HG03342 (cell line): ENCODE data around the gene DNM3.

Experiments
- ATAC-seq: cut with Tn5 transposase; IDR thresholded peaks from one replicate; pipeline ENCODE4 v1.9.1; 2021; ENCODE audit warnings: mild to moderate bottlenecking, moderate library complexity; ENCODE audit not compliant: unreplicated experiment

DNM3 gene

GRCh38 chr1:172265905-172266304 is 424.6 kb downstream of the DNM3 start:
- ATAC-seq: no peak

- ATAC-seq: no peak
Measured at GRCh38 chr1:172266528-172267174, 425.4 kb downstream of the DNM3 start.

GRCh38 chr1:172268237-172268636 is 426.9 kb downstream of the DNM3 start:
- no peak for ATAC-seq

GRCh38 chr1:172269084-172269483 is 427.8 kb downstream of the DNM3 start:
- ATAC-seq: no peak

- ATAC-seq: no peak
Measured at GRCh38 chr1:172269644-172270043, 428.3 kb downstream of the DNM3 start.

GRCh38 chr1:172270605-172271004 is 429.3 kb downstream of the DNM3 start:
- no peak for ATAC-seq

GRCh38 chr1:172272087-172272486 is 430.8 kb downstream of the DNM3 start:
- ATAC-seq: no peak

- ATAC-seq: no peak
Measured at GRCh38 chr1:172273647-172274396, 432.5 kb downstream of the DNM3 start.

- no peak for ATAC-seq
Measured at GRCh38 chr1:172275478-172275877, 434.2 kb downstream of the DNM3 start.

GRCh38 chr1:172276120-172276818 is 435.0 kb downstream of the DNM3 start:
- no peak for ATAC-seq

GRCh38 chr1:172277275-172277674 is 436.0 kb downstream of the DNM3 start:
- no peak for ATAC-seq

- no peak for ATAC-seq
Measured at GRCh38 chr1:172277989-172278388, 436.7 kb downstream of the DNM3 start.

- no peak for ATAC-seq
Measured at GRCh38 chr1:172278478-172278877, 437.2 kb downstream of the DNM3 start.

GRCh38 chr1:172279939-172280636 is 438.8 kb downstream of the DNM3 start:
- no peak for ATAC-seq

- no peak for ATAC-seq
Measured at GRCh38 chr1:172283766-172284165, 442.5 kb downstream of the DNM3 start.

- no peak for ATAC-seq
Measured at GRCh38 chr1:172286629-172287076, 445.4 kb downstream of the DNM3 start.

GRCh38 chr1:172287208-172287607 is 445.9 kb downstream of the DNM3 start:
- no peak for ATAC-seq

GRCh38 chr1:172288581-172288980 is 447.3 kb downstream of the DNM3 start:
- ATAC-seq: no peak

- ATAC-seq: no peak
Measured at GRCh38 chr1:172289448-172289847, 448.1 kb downstream of the DNM3 start.

GRCh38 chr1:172292840-172293239 is 451.5 kb downstream of the DNM3 start:
- ATAC-seq: no peak

- ATAC-seq: no peak
Measured at GRCh38 chr1:172293429-172293828, 452.1 kb downstream of the DNM3 start.
